Muscle layer of colon (tissue), 2 donors: ENCODE measurements around the gene DPP3.

Experiments used
- H3K27ac ChIP-seq: one replicate; pipeline ENCODE4 v1.7.0; 2013; ENCODE audit warnings: low read depth, mild to moderate bottlenecking, low read length, moderate library complexity
- H3K27me3 ChIP-seq, 2 donors: one replicate each; pipeline ENCODE4 v1.7.0; 2013; ENCODE audit warnings: low read length in 2 of 2, mild to moderate bottlenecking in 2 of 2; ENCODE audit not compliant: insufficient read depth in 2 of 2, control insufficient read depth in 1 of 2
- H3K36me3 ChIP-seq: one replicate; pipeline ENCODE4 v1.7.0; 2013; ENCODE audit warnings: mild to moderate bottlenecking, low read length; ENCODE audit not compliant: insufficient read depth
- H3K4me1 ChIP-seq: one replicate; pipeline ENCODE4 v1.7.0; 2013; ENCODE audit warnings: mild to moderate bottlenecking, low read length; ENCODE audit not compliant: insufficient read depth
- H3K4me3 ChIP-seq, 2 donors: one replicate each; pipeline ENCODE4 v1.7.0; 2013; ENCODE audit warnings: low read length in 2 of 2, low read depth in 1 of 2, mild to moderate bottlenecking in 1 of 2, moderate library complexity in 1 of 2
- H3K9ac ChIP-seq: one replicate; pipeline ENCODE4 v1.7.0; 2013; ENCODE audit warnings: low read length
- H3K9me3 ChIP-seq: one replicate; pipeline ENCODE4 v1.7.0; 2013; ENCODE audit warnings: mild to moderate bottlenecking, low read length
- donor health status: abdominal sarcoma.
- donor health status: Adenocarcinoma of cecum.

Gene DPP3

DNA sequence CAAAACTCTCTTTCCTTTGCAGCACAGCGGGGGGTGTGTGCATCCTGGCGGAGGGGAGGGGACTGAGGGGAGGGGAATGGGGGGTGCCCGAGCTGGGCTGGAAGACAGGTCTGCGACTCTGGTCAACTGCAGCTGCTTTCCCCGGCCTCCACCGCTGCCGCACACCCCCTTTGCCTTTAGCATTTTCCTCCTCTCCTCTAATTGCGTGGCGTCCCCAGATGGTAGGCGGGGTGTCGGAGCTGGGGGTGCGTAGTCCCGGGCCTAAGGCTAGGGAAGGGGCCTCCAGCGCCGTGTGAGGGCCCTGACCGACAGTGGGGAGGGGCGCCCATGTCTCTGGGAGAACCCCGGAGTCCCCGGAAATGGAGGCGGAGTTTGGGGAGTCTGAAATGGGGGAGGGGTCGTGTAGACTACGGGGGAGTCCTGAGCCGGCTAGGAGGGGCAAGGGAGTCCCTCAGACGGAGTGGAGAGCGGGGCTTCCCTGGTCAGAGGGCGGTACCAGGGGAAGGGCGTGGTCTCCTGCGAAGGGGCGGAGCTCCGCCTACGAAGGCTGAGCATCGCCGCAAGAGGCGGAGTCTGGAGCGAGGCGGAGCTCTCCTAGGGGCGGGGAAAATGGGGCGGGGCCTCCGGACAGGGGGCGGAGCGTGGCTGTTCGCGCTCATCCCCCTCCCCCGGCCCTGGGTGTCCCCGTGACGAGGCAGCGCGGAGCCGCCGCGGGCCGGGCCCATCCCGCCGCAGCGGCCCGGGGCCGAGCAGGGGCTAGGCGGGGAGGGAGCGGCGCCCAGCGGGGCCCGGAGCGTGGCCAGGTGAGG, 13.8 kb upstream of the DPP3 start, which contains the start of gene PELI3:
Gene PELI3, plus strand, starts transcription at position 681 of the 809 bp plus-strand sequence. CDS start 1,224 bp downstream, outside the sequence.
- Histone ChIP-seq H3K9ac (peak within 1 kb of the TSS; percentile 44), H3K36me3 (peaks cover 19% of the 10 kb centered on the region), H3K27ac (peak within 1 kb of the TSS; percentile 93), H3K9me3 (no peaks in the 10 kb centered on the region), H3K4me3 (peak within 1 kb of the TSS; percentile 83 to 86), H3K4me1 (peaks cover 21% of the 10 kb centered on the region), H3K27me3 (no peaks in the 10 kb centered on the region)

DNA sequence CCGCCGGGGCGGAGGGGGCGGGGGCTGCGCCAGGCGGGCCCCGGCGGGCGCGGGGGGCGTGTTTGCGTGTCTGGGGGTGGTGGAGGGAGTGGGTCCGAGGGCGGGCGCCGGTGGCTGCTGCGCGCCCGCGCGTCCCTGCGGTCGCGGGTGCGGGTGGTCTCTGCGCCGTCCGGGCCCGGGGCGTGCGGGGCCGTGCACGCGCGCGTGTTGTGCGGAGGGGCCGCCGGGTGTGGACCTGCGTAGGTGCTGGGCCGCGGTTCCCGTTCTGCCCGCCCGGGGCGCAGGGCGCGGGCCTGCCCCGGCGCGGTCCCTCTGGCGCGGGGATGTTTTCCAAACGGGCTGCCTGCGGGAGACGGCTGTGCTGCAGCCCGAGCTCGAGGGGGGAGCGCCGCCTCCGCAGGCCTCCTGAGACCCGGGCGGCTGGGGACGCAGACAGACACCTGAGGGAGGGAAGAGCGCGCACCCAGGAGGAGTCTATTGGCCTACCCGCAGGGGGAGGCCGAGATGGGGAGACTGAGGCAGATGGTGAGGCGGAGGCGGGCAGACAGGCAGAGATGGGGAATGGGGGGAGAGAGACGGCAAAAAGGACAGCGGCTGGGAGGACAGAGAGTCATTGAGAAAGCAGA, 13.1 kb upstream of the DPP3 start:
- Histone ChIP-seq H3K27ac (peak overlapping the region; percentile 72), H3K9ac (peak overlapping the region; percentile 23), H3K9me3 (no peaks in the 10 kb centered on the region)

DNA sequence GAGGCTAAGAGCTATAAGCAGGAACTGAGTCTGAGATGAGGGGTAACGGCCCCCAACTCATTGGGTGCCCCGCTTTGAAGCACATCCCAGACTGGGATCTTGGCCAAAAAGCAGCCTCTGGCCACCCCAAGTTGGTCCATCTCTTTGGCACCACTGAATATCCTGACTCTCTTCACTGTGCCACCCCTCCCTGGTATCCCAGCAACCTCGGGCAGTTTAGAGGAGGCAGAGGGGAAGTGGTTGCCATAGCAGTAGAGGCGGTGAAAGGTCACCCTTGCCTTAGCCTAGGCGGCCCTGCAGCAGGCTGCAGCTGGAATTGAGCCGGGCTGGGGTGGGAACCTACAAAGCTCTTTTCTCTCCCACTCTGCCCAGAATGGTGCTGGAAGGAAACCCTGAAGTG, 12.5 kb upstream of the DPP3 start:
- Histone ChIP-seq H3K9ac (peak overlapping the region; percentile 23), H3K4me1 (peaks cover 21% of the 10 kb centered on the region), H3K27ac (peak overlapping the region; percentile 72), H3K4me3 (peak overlapping the region; percentile 80 to 86), H3K36me3 (peaks cover 27% of the 10 kb centered on the region), H3K27me3 (no peaks in the 10 kb centered on the region), H3K9me3 (no peaks in the 10 kb centered on the region)

More for the DNA sequence above, 13.1 kb upstream of the DPP3 start:
- Histone ChIP-seq H3K4me1 (peaks cover 21% of the 10 kb centered on the region), H3K4me3 (peak overlapping the region; percentile 80 to 86), H3K27me3 (no peaks in the 10 kb centered on the region), H3K36me3 (peaks cover 21% of the 10 kb centered on the region)

DNA sequence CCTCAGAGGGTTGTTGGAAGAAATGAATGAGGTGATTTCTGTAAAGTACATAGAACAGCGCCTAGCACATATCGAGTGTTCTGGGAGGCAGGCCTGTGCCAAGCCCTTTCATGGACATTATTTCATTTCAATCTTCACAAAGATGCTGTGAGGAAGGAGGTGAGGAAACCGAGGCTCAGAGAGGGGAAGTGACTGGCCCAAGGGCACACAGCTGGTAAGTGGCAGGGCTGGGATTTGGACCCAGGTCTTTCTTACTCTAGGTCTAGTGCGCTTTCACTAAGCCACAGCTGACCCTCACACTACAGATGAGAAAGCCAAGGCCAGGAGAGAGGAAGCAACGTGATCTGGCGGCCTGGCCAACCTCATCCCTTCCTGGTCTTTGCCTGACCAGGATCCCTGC, 11.5 kb upstream of the DPP3 start:
- Histone ChIP-seq H3K27me3 (no peaks in the 10 kb centered on the region), H3K9me3 (no peaks in the 10 kb centered on the region), H3K36me3 (peaks cover 36% of the 10 kb centered on the region), H3K4me1 (peaks cover 21% of the 10 kb centered on the region), H3K9ac (no peak overlapping the region), H3K4me3 (no peak overlapping the region), H3K27ac (no peak overlapping the region)

DNA sequence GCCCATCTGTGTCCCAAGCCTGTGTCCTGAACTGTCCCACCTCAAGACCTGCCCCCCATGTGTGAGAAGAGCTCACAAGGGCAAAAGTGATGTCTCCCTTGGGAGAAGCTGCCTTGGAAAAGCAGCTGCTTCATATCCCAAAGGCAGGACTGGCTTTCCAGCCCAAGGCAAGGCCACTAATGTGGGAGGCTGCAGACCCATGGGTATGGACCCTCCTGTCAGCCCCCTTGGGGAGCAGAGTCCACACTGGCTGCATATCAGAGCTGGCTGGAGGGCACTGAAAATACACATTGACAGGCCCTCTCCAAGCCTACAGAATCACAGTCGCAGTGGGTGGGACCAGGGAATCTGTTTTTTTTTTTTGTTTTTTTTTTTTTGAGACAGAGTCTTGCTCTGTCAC, 10.8 kb upstream of the DPP3 start:
- Histone ChIP-seq H3K27me3 (no peaks in the 10 kb centered on the region), H3K9ac (no peak overlapping the region), H3K36me3 (peaks cover 42% of the 10 kb centered on the region), H3K9me3 (no peaks in the 10 kb centered on the region), H3K4me3 (no peak overlapping the region), H3K4me1 (peaks cover 21% of the 10 kb centered on the region), H3K27ac (no peak overlapping the region)

DNA sequence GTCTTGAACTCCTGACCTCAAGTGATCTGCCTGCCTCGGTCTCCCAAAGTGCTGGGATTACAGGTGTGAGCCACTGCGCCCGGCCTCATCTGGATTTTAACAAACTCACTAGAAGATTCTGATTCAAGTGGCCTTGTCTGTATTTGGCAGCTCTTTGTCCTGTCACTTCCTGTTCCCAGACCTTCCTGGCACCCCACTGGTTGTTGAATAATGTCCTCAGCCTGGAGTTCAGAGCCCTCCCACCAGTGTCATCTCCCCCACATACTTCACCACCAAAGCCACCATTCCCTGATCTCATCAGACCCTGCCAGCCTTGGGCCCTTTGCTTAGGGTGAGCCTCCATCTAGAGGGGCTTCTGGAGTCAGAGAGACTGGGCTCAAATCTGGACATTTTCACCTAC, 10.2 kb upstream of the DPP3 start:
- H3K4me1 ChIP-seq: peaks cover 21% of the 10 kb centered on the region
- H3K27ac ChIP-seq: no peak overlapping the region
- no peak overlapping the region for H3K9ac ChIP-seq
- peaks cover 43% of the 10 kb centered on the region for H3K36me3 ChIP-seq
- no peak overlapping the region for H3K4me3 ChIP-seq
- no peaks in the 10 kb centered on the region for H3K27me3 ChIP-seq
- no peaks in the 10 kb centered on the region for H3K9me3 ChIP-seq

DNA sequence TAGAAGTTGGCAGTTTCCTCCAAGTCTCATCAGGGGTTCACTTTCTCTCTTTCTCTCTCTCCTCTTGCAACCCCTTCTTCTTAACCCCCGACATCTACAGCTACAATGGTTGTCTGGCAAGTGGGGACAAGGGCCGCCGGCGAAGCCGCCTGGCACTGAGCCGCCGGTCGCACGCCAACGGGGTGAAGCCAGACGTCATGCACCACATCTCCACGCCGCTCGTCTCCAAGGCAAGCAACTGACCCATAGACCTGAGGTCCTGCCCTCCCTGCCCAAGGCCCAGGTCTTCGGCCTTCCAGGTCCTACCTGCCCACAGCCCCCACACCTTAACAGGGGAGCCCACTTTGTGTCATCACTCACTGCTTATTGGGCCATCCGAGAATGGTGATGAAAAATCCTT, 9.1 kb upstream of the DPP3 start:
- Histone ChIP-seq H3K36me3 (peaks cover 43% of the 10 kb centered on the region), H3K27ac (no peak overlapping the region), H3K27me3 (no peaks in the 10 kb centered on the region), H3K4me1 (peaks cover 11% of the 10 kb centered on the region), H3K9ac (no peak overlapping the region), H3K9me3 (no peaks in the 10 kb centered on the region), H3K4me3 (no peak overlapping the region)

DNA sequence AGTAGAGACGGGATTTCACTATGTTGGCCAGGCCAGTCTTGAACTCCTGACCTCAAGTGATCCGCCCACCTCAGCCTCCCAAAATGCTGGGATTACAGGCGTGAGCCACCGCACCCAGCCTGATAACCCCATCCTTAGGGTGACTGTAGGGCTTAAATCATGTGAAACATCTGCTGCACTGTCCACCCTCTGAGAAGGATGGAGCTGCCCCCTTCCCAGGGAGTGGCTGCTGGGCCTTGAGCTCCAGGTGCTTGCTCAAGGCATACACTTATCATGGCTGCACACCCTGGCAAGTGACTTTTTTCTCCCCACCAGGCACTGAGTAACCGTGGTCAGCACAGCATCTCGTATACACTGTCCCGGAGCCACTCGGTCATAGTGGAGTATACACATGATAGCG, 8.2 kb upstream of the DPP3 start:
- Histone ChIP-seq H3K9ac (no peak overlapping the region), H3K27ac (no peak overlapping the region), H3K36me3 (peaks cover 43% of the 10 kb centered on the region), H3K4me1 (peaks cover 10% of the 10 kb centered on the region), H3K9me3 (no peaks in the 10 kb centered on the region), H3K4me3 (no peak overlapping the region), H3K27me3 (no peaks in the 10 kb centered on the region)

DNA sequence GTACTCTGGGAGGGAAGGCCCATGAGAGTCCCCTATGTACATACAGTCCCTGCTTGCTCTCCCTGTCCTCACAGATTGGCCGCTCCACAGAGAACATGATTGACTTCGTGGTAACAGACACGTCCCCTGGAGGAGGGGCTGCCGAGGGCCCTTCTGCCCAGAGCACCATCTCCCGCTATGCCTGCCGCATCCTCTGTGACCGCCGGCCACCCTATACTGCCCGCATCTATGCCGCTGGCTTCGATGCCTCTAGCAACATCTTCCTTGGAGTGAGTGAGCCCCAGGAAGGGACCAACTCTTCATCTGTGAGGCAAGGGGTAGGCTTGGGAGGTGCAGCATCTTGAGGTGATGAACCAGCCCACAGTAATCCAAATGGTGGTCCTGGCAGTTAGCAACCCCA, 7.1 kb upstream of the DPP3 start:
- peaks cover 43% of the 10 kb centered on the region for H3K36me3 ChIP-seq
- peaks cover 1% of the 10 kb centered on the region for H3K4me1 ChIP-seq
- H3K9ac ChIP-seq: no peak overlapping the region
- H3K27me3 ChIP-seq: no peaks in the 10 kb centered on the region
- no peak overlapping the region for H3K4me3 ChIP-seq
- no peaks in the 10 kb centered on the region for H3K9me3 ChIP-seq
- H3K27ac ChIP-seq: no peak overlapping the region

DNA sequence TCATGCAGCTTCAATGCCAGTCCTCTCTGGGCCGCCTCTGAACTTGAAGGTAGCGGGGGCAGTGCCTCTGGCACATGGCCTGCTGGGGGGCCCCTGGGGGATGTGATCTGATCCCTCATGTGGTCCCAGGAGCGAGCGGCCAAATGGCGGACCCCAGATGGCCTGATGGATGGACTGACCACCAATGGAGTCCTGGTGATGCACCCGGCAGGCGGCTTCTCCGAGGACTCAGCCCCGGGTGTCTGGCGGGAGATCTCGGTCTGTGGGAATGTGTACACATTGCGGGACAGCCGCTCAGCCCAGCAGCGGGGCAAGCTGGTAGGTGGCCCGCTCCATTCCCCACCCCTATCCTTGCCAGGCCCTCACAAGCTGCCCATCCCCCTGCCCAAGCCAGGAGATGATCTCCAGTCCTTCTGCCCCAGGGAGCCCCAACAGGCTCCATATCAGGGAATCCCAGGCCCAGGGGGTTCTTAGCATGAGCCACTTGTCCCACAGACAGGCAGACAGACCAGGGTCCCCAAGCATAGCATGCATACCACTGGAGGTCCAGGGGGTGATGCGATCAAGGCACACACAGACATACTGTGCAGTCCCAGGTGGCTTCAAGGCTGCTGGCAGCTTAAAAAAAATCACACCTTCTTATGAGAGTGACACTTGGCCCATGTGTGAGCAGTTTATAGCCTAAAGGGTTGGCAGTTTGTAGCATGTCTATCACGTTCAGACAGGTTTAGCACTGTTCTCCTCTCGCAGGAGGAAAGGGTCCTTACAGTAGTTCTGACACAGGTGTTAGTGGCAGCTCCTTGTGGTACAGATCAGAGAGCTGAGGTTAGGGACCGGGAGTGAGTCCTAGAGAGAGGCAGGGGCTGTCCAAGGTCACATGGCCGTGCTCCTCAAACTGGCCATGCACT, 6.4 kb upstream of the DPP3 start:
- peaks cover 43% of the 10 kb centered on the region for H3K36me3 ChIP-seq
- H3K9ac ChIP-seq: no peak overlapping the region
- H3K27ac ChIP-seq: no peak overlapping the region
- H3K4me1 ChIP-seq: peaks cover 4% of the 10 kb centered on the region
- H3K27me3 ChIP-seq: no peaks in the 10 kb centered on the region
- no peak overlapping the region for H3K4me3 ChIP-seq
- no peaks in the 10 kb centered on the region for H3K9me3 ChIP-seq
